Neuronal stem cell (in vitro differentiated cells): ENCODE results near the gene AZI2.
A peak's percentile ranks its signal among the peaks of the same experiment; 100 is the strongest.

Experiments used
- DNase-seq: peaks from one replicate; pipeline ENCODE4 v3.0.0-alpha.2; 2013; ENCODE audit warnings: low spot score
- H2AFZ ChIP-seq: one replicate; pipeline ENCODE4 v1.6.1; 2013; ENCODE audit warnings: mild to moderate bottlenecking, low read length, inconsistent platforms
- H2AK5ac ChIP-seq: 2 replicates; pipeline ENCODE4 v1.6.1; 2013; ENCODE audit warnings: low read depth, mild to moderate bottlenecking, inconsistent platforms, low read length, moderate library complexity, mixed read lengths
- H2BK120ac ChIP-seq: 2 replicates; pipeline ENCODE4 v1.6.1; 2013; ENCODE audit warnings: low read depth, mild to moderate bottlenecking, inconsistent platforms, low read length, moderate library complexity, mixed read lengths
- H2BK12ac ChIP-seq: one replicate; pipeline ENCODE4 v1.6.1; 2013; ENCODE audit warnings: low read length, inconsistent platforms
- H2BK15ac ChIP-seq: 2 replicates; pipeline ENCODE4 v1.6.1; 2013; ENCODE audit warnings: mild to moderate bottlenecking, low read length, inconsistent platforms, mixed read lengths
- H2BK5ac ChIP-seq: one replicate; pipeline ENCODE4 v1.6.1; 2013; ENCODE audit warnings: inconsistent platforms, mild to moderate bottlenecking, low read length, moderate library complexity
- H3K14ac ChIP-seq: one replicate; pipeline ENCODE4 v1.6.1; 2013; ENCODE audit warnings: low read length, inconsistent platforms
- H3K18ac ChIP-seq: 2 replicates; pipeline ENCODE4 v1.6.1; 2013; ENCODE audit warnings: low read length, inconsistent platforms
- H3K23ac ChIP-seq: 2 replicates; pipeline ENCODE4 v1.6.1; 2013; ENCODE audit warnings: low read depth, mild to moderate bottlenecking, mixed read lengths, low read length, inconsistent platforms; ENCODE audit not compliant: poor library complexity
- H3K27ac ChIP-seq: replicated peaks from 3 replicates; pipeline ENCODE4 v1.5.1; 2013; ENCODE audit warnings: low read length, inconsistent platforms
- H3K27me3 ChIP-seq, 3 experiments: 2 replicates each; pipeline ENCODE4 v1.6.1; 2013; ENCODE audit warnings: low read length in 3 of 3, mild to moderate bottlenecking in 2 of 3, inconsistent platforms in 1 of 3, low read depth in 1 of 3, mixed read lengths in 1 of 3, moderate library complexity in 1 of 3; ENCODE audit not compliant: control insufficient read depth in 3 of 3, insufficient read depth in 3 of 3
- H3K36me3 ChIP-seq, 2 donors: replicated peaks in 1 of 2; 2 replicates each; pipeline ENCODE4 v1.6.1; 2013; ENCODE audit warnings: low read length in 2 of 2; ENCODE audit not compliant: control insufficient read depth in 2 of 2, insufficient read depth in 2 of 2
- H3K4ac ChIP-seq: 2 replicates; pipeline ENCODE4 v1.6.1; 2013; ENCODE audit warnings: inconsistent platforms, mild to moderate bottlenecking, low read length, moderate library complexity
- H3K4me1 ChIP-seq, 2 donors: 1 replicate in 1 of 2; 2 replicates in 1 of 2; pipeline ENCODE4 v1.6.1; 2013; ENCODE audit warnings: low read length in 2 of 2, low read depth in 1 of 2; ENCODE audit not compliant: control insufficient read depth in 2 of 2, insufficient read depth in 1 of 2
- H3K4me2 ChIP-seq: one replicate; pipeline ENCODE4 v1.6.1; 2013; ENCODE audit warnings: mild to moderate bottlenecking, low read length, inconsistent platforms; ENCODE audit not compliant: insufficient read depth, poor library complexity, severe bottlenecking
- H3K4me3 ChIP-seq, 2 donors: 2 replicates each; pipeline ENCODE4 v1.5.1; 2013; ENCODE audit warnings: low read length in 2 of 2, mild to moderate bottlenecking in 2 of 2, inconsistent platforms in 1 of 2, moderate library complexity in 1 of 2
- H3K79me1 ChIP-seq: one replicate; pipeline ENCODE4 v1.6.1; 2013; ENCODE audit warnings: low read depth, mild to moderate bottlenecking, inconsistent platforms, low read length, moderate library complexity
- H3K9ac ChIP-seq: one replicate; pipeline ENCODE4 v1.6.1; 2013; ENCODE audit warnings: mild to moderate bottlenecking, low read depth, low read length, inconsistent platforms; ENCODE audit not compliant: poor library complexity
- H3K9me3 ChIP-seq, 2 donors: replicated peaks in 1 of 2; 2 replicates each; pipeline versions ENCODE3 to v1.6.1; 2013; ENCODE audit warnings: low read length in 2 of 2, mild to moderate bottlenecking in 2 of 2, inconsistent platforms in 1 of 2, low read depth in 1 of 2, mixed read lengths in 1 of 2, moderate library complexity in 1 of 2; ENCODE audit not compliant: control insufficient read depth in 2 of 2, insufficient read depth in 1 of 2
- H4K8ac ChIP-seq: one replicate; pipeline ENCODE4 v1.6.1; 2013; ENCODE audit warnings: low read depth, mild to moderate bottlenecking, inconsistent platforms, low read length, moderate library complexity
- H4K91ac ChIP-seq: one replicate; pipeline ENCODE4 v1.6.1; 2013; ENCODE audit warnings: low read length, low read depth, mild to moderate bottlenecking, inconsistent platforms; ENCODE audit not compliant: poor library complexity
- WGBS, 2 donors: extraction: QIAGEN DNeasy Blood & Tissue Kit; methylation state at CpG; one replicate each; pipeline ENCODE4 v1.1.7; 2013; ENCODE audit warnings: missing lambda C conversion rate in 2 of 2, mixed read lengths in 1 of 2; ENCODE audit not compliant: insufficient read length in 2 of 2, insufficient replicate concordance in 1 of 2; ENCODE audit errors: extremely low coverage in 2 of 2; 5-methylcytosine and 5-hydroxymethylcytosine counted together

The AZI2 gene

GRCh38 chr3:28349469-28350000, 911 bp upstream of the AZI2 start:
- H3K79me1 ChIP-seq: peaks cover 2% of the 10 kb centered on the region
- peak overlapping the region; percentile 93 for H3K9ac ChIP-seq
- peaks cover 0 to 6% of the 10 kb centered on the region in 2 donors for H3K9me3 ChIP-seq
- peak overlapping the region; percentile 83 to 96 for H3K4me3 ChIP-seq
- H2BK12ac ChIP-seq: no peak overlapping the region
- no peaks in the 10 kb centered on the region for H3K36me3 ChIP-seq
- H2BK120ac ChIP-seq: no peak overlapping the region
- H3K4me1 ChIP-seq: peaks cover 0 to 7% of the 10 kb centered on the region in 2 donors
- peak overlapping the region; percentile 69 for H2BK5ac ChIP-seq
- H3K23ac ChIP-seq: peak overlapping the region; percentile 91
- peak overlapping the region; percentile 97 for H3K18ac ChIP-seq
- H3K4me2 ChIP-seq: peak overlapping the region; percentile 69
- peak overlapping the region; percentile 99 for H2AFZ ChIP-seq
- peak overlapping the region; percentile 96 for H3K27ac ChIP-seq
- H3K4ac ChIP-seq: no peak overlapping the region
- H4K91ac ChIP-seq: no peak overlapping the region
- H4K8ac ChIP-seq: no peak overlapping the region
- DNase-seq: no peak
- H2AK5ac ChIP-seq: no peak overlapping the region
- WGBS, 2 donors: 100% methylated on average over 1 of the region's 13 CpGs; no CpG with 5 or more reads in 1 of the 2 donors
- H3K27me3 ChIP-seq: no peaks in the 10 kb centered on the region
- H3K14ac ChIP-seq: no peak overlapping the region
- no peak overlapping the region for H2BK15ac ChIP-seq

- H3K23ac ChIP-seq: peak overlapping the region; percentile 91
- H2AFZ ChIP-seq: peak overlapping the region; percentile 99
- H2BK5ac ChIP-seq: peak overlapping the region; percentile 69
- no peak overlapping the region for H3K14ac ChIP-seq
- no peak overlapping the region for H2BK12ac ChIP-seq
- H3K9me3 ChIP-seq: peaks cover 0 to 1% of the 10 kb centered on the region in 2 donors
- H4K8ac ChIP-seq: no peak overlapping the region
- peak overlapping the region; percentile 93 for H3K9ac ChIP-seq
- peak overlapping the region; percentile 71 for H3K4me2 ChIP-seq
- H3K27me3 ChIP-seq: no peaks in the 10 kb centered on the region
- H3K4ac ChIP-seq: no peak overlapping the region
- peak overlapping the region; percentile 99 for H3K18ac ChIP-seq
- no peak overlapping the region for H4K91ac ChIP-seq
- H3K4me3 ChIP-seq: peak overlapping the region; percentile 83 to 96
- DNase-seq: no peak
- no peaks in the 10 kb centered on the region for H3K36me3 ChIP-seq
- WGBS, 2 donors: no CpG with 5 or more reads among the region's 16 CpGs
- no peak overlapping the region for H2BK120ac ChIP-seq
- H3K4me1 ChIP-seq: peaks cover 0 to 7% of the 10 kb centered on the region in 2 donors
- no peak overlapping the region for H2BK15ac ChIP-seq
- peak overlapping the region; percentile 96 for H3K27ac ChIP-seq
- peaks cover 2% of the 10 kb centered on the region for H3K79me1 ChIP-seq
- no peak overlapping the region for H2AK5ac ChIP-seq
Observed at GRCh38 chr3:28348265-28348628, 377 bp downstream of the AZI2 start.

GRCh38 chr3:28347374-28348264, 1.0 kb downstream of the AZI2 start:
- no CpG with 5 or more reads among the region's 16 CpGs for WGBS, 2 donors
- no peak overlapping the region for H4K8ac ChIP-seq

GRCh38 chr3:28345690-28346089, 2.9 kb downstream of the AZI2 start:
- Histone ChIP-seq H3K14ac (no peak overlapping the region), H3K4me1 (peaks cover 0 to 7% of the 10 kb centered on the region in 2 donors), H2BK5ac (no peak overlapping the region), H3K27ac (no peak overlapping the region), H4K8ac (no peak overlapping the region), H3K4me3 (no peak overlapping the region), H3K9me3 (no peaks in the 10 kb centered on the region), H2BK12ac (no peak overlapping the region), H4K91ac (no peak overlapping the region), H3K4ac (no peak overlapping the region), H2AK5ac (no peak overlapping the region), H3K27me3 (no peaks in the 10 kb centered on the region), H3K79me1 (peaks cover 2% of the 10 kb centered on the region), H2BK120ac (no peak overlapping the region), H3K9ac (no peak overlapping the region), H3K36me3 (peaks cover 0 to 6% of the 10 kb centered on the region in 2 donors), H3K18ac (no peak overlapping the region), H3K4me2 (no peak overlapping the region), H3K23ac (no peak overlapping the region), H2AFZ (no peak overlapping the region), H2BK15ac (no peak overlapping the region)
- no peak for DNase-seq
- WGBS, 2 donors: no CpG with 5 or more reads among the region's 1 CpG

More at GRCh38 chr3:28347374-28348264, 1.0 kb downstream of the AZI2 start:
- Histone ChIP-seq H3K79me1 (peaks cover 2% of the 10 kb centered on the region), H2AFZ (peak overlapping the region; percentile 99), H3K36me3 (no peaks in the 10 kb centered on the region), H3K9ac (no peak overlapping the region), H3K4ac (no peak overlapping the region), H3K27ac (no peak overlapping the region), H2BK12ac (no peak overlapping the region), H3K23ac (peak overlapping the region; percentile 91), H2BK5ac (no peak overlapping the region), H3K18ac (no peak overlapping the region), H2AK5ac (no peak overlapping the region), H2BK15ac (no peak overlapping the region), H4K91ac (no peak overlapping the region), H2BK120ac (no peak overlapping the region), H3K4me2 (peak overlapping the region; percentile 71), H3K14ac (no peak overlapping the region), H3K9me3 (no peaks in the 10 kb centered on the region), H3K27me3 (no peaks in the 10 kb centered on the region), H3K4me1 (peaks cover 0 to 7% of the 10 kb centered on the region in 2 donors), H3K4me3 (peak overlapping the region; percentile 83 to 96)
- no peak for DNase-seq
